Loucy (cell line): ENCODE data around the gene KIF18B.

Experiments used
- H2AFZ ChIP-seq: fragments of 200-600 bp; sonication (generic); 2 replicates; pipeline ENCODE4 v1.6.0; 2016; ENCODE audit warnings: antibody characterized with exemption, mild to moderate bottlenecking, low read length, moderate library complexity
- H3F3A ChIP-seq: fragments of 200-600 bp; 2 replicates; pipeline ENCODE4 v1.6.0; 2016; ENCODE audit warnings: antibody characterized with exemption, low read depth, mild to moderate bottlenecking
- H3K27me3 ChIP-seq: fragments of 200-600 bp; sonication (generic); 2 replicates; pipeline ENCODE4 v1.6.1; 2014; ENCODE audit warnings: low read length, mild to moderate bottlenecking; ENCODE audit not compliant: insufficient read depth, poor library complexity, severe bottlenecking
- H3K36me3 ChIP-seq: fragments of 200-600 bp; sonication (generic); 2 replicates; pipeline ENCODE4 v1.6.1; 2016; ENCODE audit warnings: low read length; ENCODE audit not compliant: insufficient read depth
- H3K4me1 ChIP-seq: fragments of 200-600 bp; sonication (generic); 2 replicates; pipeline ENCODE4 v1.5.1; 2014; ENCODE audit warnings: low read length, mild to moderate bottlenecking; ENCODE audit not compliant: insufficient read depth, poor library complexity, severe bottlenecking
- H3K4me2 ChIP-seq: fragments of 200-600 bp; sonication (generic); 2 replicates; pipeline ENCODE4 v1.6.0; 2014; ENCODE audit warnings: antibody characterized with exemption, low read length, low read depth, mild to moderate bottlenecking; ENCODE audit not compliant: poor library complexity, severe bottlenecking
- H3K4me3 ChIP-seq: fragments of 200-600 bp; sonication (generic); 2 replicates; pipeline ENCODE4 v1.5.1; 2014; ENCODE audit warnings: low read length, mild to moderate bottlenecking, mixed read lengths; ENCODE audit not compliant: poor library complexity, severe bottlenecking
- H3K79me2 ChIP-seq: fragments of 200-600 bp; sonication (generic); 2 replicates; pipeline ENCODE4 v1.6.1; 2014; ENCODE audit warnings: low read length; ENCODE audit not compliant: insufficient read depth
- H3K9ac ChIP-seq: fragments of 200-600 bp; sonication (generic); 2 replicates; pipeline ENCODE4 v1.6.0; 2014; ENCODE audit warnings: mild to moderate bottlenecking, low read depth, low read length, moderate library complexity; ENCODE audit not compliant: poor library complexity, severe bottlenecking
- H3K9me2 ChIP-seq: fragments of 200-600 bp; sonication (generic); replicated peaks from 2 replicates; pipeline ENCODE4 v1.6.1; 2016; ENCODE audit warnings: low read depth, low read length, mixed read lengths
- H3K9me3 ChIP-seq: fragments of 200-600 bp; sonication (generic); 2 replicates; pipeline ENCODE4 v1.6.1; 2014; ENCODE audit warnings: mild to moderate bottlenecking, antibody characterized with exemption, low read length, low read depth; ENCODE audit not compliant: insufficient read depth
- H4K20me1 ChIP-seq: fragments of 200-600 bp; sonication (generic); 2 replicates; pipeline ENCODE4 v1.6.0; 2014; ENCODE audit warnings: antibody characterized with exemption, low read length, mild to moderate bottlenecking; ENCODE audit not compliant: insufficient read depth, poor library complexity, severe bottlenecking
- CTCF ChIP-seq: fragments of 200-600 bp; sonication (generic); conservative IDR thresholded peaks from 2 replicates; pipeline ENCODE4 v1.5.1; 2014; ENCODE audit warnings: mild to moderate bottlenecking, antibody characterized with exemption, low read length
- EZH2phosphoT487 ChIP-seq: fragments of 200-600 bp; IDR thresholded peaks from 2 replicates; pipeline ENCODE4 v1.6.1; 2018; ENCODE audit warnings: antibody characterized with exemption, mild to moderate bottlenecking, moderate library complexity, borderline replicate concordance

The KIF18B gene

GRCh38 chr17:44932096-44932786, 15.3 kb downstream of the KIF18B start:
- Histone ChIP-seq H2AFZ (no peak overlapping the region), H3K36me3 (peaks cover 90% of the 10 kb centered on the region; the same call in 1 of the 2 replicates), H4K20me1 (no peaks in the 10 kb centered on the region), H3K9ac (no peak overlapping the region), H3K9me2 (no peaks in the 10 kb centered on the region), H3K27me3 (no peaks in the 10 kb centered on the region), H3K9me3 (no peaks in the 10 kb centered on the region), H3K4me2 (no peak overlapping the region), H3K4me1 (no peaks in the 10 kb centered on the region), H3K4me3 (no peak overlapping the region), H3F3A (no peaks in the 10 kb centered on the region), H3K79me2 (peaks cover 24% of the 10 kb centered on the region)
- TF ChIP-seq EZH2phosphoT487, result no peak
- no peak for TF ChIP-seq CTCF

GRCh38 chr17:44931376-44931775, 16.2 kb downstream of the KIF18B start:
- TF ChIP-seq EZH2phosphoT487 (no peak), CTCF (no peak)
- Histone ChIP-seq H3K9me3 (no peaks in the 10 kb centered on the region), H3F3A (no peaks in the 10 kb centered on the region), H2AFZ (no peak overlapping the region), H3K79me2 (peaks cover 19% of the 10 kb centered on the region; the same call in 1 of the 2 replicates), H3K27me3 (no peaks in the 10 kb centered on the region), H4K20me1 (no peaks in the 10 kb centered on the region), H3K4me1 (no peaks in the 10 kb centered on the region), H3K36me3 (peaks cover 99% of the 10 kb centered on the region; the same call in 1 of the 2 replicates), H3K4me2 (no peak overlapping the region), H3K9me2 (no peaks in the 10 kb centered on the region), H3K4me3 (no peak overlapping the region), H3K9ac (no peak overlapping the region)

- no peaks in the 10 kb centered on the region for H3K9me2 ChIP-seq
- H3K27me3 ChIP-seq, result no peaks in the 10 kb centered on the region
- TF ChIP-seq CTCF (no peak), EZH2phosphoT487 (no peak)
- H3K9me3 ChIP-seq, result no peaks in the 10 kb centered on the region
- peaks cover 99% of the 10 kb centered on the region; the same call in 1 of the 2 replicates for H3K36me3 ChIP-seq
- no peak overlapping the region for H3K4me3 ChIP-seq
- H3K9ac ChIP-seq, result no peak overlapping the region
- peaks cover 12% of the 10 kb centered on the region; the same call in 1 of the 2 replicates for H3K79me2 ChIP-seq
- no peak overlapping the region for H3K4me2 ChIP-seq
- no peaks in the 10 kb centered on the region for H3K4me1 ChIP-seq
- no peaks in the 10 kb centered on the region for H4K20me1 ChIP-seq
- H3F3A ChIP-seq, result no peaks in the 10 kb centered on the region
- no peak overlapping the region for H2AFZ ChIP-seq
Observed at GRCh38 chr17:44930667-44931066, 16.9 kb downstream of the KIF18B start.
